Measurements from ENCODE around the gene SELENOI.

Gene SELENOI

DNA sequence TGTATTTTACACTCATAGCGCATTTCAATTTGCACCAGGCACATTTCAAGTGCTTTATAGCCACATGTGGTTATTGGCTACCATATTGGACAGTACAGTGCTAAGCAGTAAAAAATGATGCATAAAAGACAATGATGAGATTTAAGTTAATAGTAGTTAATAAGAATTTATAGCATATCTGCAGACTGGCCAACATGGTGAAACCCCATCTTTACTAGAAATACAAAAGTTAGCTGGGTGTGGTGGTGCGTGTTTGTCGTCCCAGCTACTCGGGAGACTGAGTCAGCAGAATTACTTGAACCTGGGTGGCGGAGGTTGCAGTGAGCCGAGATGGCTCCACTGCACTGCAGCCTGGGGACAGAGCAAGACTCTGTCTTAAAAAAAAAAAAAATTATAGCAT is 65.5 kb downstream of the SELENOI start:
- no peak for DNase-seq (ENCODE audit: low read depth in 2 of 2)

DNA sequence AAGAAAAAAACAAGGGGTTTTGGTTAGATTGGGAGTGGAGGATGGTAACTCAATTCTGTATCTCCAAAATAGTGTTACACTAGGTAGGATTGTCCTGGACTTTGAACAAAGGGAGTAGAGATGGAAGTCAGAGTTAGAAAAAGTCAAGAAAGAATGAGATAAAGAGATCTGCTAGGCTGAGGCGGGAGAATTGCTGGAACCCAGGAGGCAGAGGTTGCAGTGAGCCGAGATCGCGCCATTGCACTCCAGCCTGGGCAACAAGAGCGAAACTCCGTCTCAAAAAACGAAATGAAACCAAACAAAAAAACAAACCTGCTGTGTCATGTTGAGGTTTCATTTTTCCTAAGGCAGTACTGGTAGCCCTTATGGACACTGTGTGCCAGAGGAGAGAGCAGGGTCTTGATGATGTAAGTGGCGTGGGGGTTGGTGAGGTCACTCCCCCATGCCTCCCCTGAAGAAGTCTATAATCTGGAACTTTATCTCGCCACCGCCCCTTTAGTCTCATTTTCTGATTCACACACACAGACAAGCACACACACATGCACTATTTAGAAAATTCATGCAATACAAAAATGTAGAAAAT is 66.2 kb downstream of the SELENOI start:
- DNase-seq (ENCODE audit: low read depth in 2 of 2) = peak in 1 of 2 donors; percentile 3

DNA sequence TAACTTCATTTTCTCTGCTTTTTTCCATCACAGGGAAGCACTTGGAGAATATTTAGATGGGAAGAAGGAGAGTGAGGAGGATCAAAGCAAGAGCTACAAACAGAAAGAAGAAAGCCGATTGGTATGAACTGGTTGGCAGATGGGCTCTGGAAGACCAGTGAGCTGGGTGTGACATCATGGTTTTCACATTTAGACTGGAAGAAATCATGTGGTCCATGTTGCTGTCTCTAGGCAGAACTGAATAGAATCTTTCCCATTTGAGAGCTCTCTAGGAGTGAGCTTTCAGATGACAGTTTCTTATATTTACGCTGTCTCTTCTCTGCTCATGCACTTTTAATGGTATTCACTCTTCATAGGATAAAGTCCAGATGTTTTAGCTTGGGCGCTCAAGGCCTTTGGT is 68.4 kb downstream of the SELENOI start:
- DNase-seq (ENCODE audit: low read depth in 2 of 2) = no peak

DNA sequence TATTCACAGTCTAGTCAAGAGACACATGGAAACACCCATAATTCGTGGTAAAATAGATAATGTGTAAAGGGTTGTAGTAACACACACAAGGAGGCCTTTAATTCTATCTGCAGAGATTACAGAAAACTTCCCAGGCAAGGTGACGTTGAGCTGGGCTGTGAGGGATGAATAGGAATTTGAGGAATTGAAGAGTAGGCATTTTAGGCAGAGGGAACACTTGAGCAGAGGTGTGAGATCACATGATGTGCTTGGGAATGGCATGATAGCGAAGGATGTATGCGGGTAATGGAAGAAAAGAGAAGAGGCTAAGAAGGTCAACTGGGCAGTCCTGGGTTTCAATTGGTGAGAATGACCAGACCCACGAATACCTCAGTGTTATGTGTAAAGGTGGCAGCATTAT is 76.0 kb downstream of the SELENOI start:
- no peak for DNase-seq (ENCODE audit: low read depth in 2 of 2)

DNA sequence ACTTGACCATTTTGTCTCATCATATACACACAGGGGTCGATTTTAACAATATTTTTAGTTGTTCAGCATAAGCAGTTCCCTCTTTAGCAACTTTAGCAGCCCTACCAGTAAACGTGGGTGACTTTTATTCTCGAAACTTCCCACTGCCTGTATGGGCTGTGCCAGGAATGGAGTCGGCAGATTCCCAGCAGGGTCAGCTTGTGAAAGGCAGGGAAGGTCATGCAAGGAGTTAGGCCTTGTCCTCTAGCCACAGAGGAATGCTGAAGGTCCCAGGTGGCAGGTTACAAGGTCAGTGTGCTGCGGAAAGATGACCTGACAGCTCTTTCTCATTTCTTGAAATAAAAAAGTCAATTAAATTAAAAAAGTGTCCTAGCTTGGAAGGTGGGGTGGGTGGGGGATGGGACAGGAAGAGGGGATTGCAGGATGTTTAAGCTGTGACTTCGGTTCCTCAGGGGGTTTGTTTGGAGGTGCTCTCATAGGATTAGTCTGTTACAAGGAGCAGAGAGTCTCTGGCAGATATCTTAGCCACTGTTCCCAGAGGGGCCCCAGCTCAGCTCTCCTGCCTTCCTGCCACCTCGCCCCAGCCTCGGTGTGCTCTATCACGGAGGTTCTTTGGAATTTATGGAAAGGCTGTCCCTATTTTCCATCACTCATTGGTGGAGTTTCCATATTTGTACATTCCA is 77.1 kb downstream of the SELENOI start:
- DNase-seq (ENCODE audit: low read depth in 2 of 2) = no peak

DNA sequence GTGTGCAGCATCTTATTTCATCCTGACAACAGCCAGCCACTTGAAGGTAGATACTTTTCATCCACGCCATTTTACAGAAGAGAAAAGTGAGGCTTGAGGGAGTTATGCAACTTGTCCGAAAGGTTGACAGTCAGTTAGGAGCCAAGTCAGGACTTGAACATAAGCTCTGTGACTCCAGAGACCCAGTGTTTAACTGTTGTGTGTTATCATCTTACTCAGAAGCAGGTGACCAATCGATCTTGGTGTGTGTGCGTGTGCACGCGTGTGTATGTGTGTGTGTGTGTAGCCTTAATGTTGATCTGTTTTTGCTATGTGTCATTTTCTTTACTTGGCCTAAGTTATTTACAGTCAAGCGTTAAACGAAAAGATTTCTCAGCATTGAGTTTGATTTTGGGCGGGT is 77.8 kb downstream of the SELENOI start:
- DNase-seq (ENCODE audit: low read depth in 2 of 2) = no peak

DNA sequence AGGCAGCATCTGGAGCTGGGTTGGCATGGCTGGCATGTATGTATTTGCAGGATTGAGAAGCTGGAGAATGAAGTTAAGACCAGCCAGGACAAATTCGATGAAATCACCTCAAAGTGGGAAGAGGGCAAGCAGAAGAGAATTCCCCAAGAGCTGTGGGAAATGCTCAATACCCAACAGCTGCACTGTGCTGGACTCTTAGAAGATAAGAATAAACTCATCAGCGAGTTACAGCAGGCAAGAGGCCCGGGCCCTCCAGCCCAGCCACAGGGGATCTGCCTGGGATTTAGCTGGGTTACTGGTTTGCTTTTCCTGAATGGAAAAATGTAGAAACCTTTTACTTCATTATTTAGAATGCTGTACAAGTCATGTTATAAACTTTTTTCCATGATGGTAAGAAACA is 78.3 kb downstream of the SELENOI start:
- DNase-seq (ENCODE audit: low read depth in 2 of 2) = no peak

DNA sequence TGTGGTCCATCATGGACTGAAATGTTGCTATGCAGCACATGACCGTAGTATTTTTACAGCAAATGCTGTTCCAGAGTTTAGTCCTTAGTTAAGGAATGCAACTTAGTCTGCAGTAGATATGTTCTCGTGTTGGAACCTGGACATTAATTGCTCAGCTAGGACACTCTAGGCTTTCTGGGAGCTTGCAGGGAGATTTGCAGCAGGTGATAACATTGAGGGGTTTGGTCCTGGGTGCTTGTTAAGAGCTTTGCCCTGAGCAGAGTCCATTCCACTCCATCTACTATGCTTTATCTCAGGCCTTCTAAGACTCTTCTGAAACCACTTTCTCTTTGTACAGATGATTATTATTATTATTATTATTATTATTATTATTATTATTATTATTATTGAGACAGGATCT is 82.9 kb downstream of the SELENOI start:
- no peak for DNase-seq (ENCODE audit: low read depth in 2 of 2)

DNA sequence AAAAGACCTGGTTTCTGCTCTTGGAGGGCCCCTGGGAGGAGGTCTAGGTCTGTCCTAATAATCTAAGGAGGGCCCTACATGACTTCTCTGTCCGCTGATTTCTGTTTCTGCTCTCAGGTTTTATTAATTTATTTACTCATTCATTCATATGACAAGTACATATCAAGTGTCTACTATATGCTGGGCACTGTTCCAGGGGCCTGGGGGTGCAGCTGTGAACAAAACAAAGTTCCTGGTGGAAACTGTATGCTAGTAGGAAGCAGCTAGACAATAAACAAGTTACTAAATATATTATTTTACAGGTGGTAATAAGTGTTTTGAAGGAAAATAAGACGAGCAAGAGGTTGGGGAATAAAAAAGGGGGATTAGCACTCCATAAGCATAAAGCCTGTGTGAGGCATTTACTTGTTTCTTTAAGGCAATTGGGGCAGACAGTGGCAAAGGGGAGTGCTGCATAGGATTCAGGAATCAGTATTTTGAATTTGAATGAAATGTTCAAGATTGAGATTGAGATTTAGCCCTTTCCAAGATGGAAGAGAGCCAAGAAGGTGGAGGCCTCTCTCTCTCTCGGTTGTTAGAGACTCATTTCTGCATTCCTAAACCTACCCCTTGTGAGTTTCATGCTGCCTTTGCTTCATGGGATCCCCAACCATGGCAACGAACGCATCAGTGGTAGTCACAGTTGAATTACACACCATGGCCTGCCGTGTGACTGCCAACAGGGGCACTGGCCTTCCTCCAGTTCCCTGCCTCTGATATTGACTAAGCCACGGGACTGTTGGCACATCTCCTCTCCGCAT is 84.0 kb downstream of the SELENOI start:
- DNase-seq (ENCODE audit: low read depth in 2 of 2) = no peak

DNA sequence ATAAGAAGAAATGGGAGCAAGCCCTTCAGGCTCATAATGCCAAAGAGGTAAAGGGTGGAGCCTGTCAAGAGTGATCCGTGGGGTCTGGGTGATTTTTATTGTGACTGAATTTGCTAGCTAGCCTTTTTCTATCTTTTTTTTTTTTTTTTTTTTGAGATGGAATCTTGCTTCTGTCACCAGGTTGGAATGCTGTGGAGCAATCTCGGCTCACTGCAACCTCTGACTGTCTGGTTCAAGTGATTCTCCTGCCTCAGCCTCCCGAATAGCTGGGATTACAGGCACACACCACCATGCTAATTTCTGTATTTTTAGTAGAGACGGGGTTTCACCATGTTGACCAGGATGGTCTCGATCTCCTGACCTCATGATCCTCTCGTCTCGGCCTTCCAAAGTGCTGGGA is 84.9 kb downstream of the SELENOI start:
- DNase-seq (ENCODE audit: low read depth in 2 of 2) = no peak

DNA sequence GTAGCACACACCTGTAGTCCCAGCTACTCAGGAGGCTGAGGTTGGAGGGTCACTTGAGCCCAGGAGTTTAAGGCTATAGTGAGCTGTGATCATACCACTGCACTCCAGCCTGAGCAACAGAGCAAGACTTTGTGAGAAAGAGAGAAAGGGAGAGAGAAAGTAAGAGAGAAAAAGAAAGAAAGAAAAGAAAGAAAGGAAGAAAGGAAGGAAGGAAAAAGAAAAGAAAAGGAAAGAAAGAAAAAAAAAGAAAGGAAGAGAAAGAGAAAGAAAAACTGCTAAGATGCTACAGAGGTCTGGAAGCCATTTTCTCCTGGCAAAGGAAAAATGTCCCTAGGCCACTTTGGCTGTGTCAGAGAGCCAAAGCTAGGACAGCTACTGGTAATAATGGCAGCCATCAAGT is 86.4 kb downstream of the SELENOI start:
- no peak for DNase-seq (ENCODE audit: low read depth in 2 of 2)

DNA sequence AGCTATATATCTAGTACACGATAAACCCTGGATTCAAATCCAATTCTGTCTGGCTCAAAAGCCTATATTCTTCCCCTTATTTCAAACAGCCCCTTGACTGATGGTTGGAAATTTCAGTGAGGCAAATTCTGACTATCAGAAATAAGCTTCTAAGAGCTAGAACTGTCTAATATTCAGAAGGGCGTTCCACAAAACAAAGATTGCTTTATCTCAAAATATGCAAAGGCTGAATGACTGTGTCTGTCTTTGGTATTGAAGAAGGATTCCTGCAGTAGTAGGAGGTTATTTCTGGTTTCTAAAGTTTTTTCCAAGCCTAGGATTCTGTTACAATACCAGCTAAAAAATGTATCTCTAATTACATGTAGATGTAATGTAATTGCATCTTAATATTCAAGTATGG is 86.9 kb downstream of the SELENOI start:
- no peak for DNase-seq (ENCODE audit: low read depth in 2 of 2)

DNA sequence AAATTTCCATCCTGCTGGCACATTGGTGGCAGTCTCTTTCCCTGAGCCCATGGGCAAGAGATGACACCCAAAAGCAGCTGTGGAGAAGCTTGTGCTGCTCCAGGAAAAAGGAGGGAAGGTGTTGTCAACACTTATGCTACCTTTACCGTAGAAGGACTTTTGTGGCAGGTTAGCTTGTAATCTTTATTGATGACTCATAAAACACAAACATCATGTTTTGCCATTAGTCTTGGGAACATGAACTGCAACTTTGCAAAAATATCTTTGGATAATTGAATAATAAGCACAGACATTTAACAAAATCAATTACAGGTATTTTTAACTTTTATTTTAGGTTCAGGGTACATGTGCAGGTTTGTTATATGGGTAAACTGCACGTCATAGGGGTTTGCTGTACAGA is 89.2 kb downstream of the SELENOI start:
- DNase-seq (ENCODE audit: low read depth in 2 of 2) = no peak

DNA sequence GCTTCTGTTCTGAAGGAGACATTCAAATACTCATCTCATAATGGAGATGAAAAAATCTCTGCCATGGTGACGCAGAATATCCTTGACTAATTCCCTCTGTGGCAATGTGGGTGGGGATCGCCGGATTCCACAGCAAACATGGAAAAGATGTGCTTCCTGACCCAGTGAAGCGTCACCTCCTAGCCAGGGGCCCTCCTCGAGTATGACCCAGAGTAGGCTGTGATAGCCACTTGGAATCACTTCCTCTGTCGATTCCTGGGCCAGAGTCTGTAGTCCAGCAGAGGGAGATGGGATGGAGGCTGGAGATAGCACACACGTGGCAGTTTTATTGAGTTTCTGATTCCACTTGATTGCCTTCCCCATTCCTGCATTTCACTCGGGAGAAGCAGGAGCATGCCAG is 92.6 kb downstream of the SELENOI start:
- DNase-seq (ENCODE audit: low read depth in 2 of 2) = no peak

DNA sequence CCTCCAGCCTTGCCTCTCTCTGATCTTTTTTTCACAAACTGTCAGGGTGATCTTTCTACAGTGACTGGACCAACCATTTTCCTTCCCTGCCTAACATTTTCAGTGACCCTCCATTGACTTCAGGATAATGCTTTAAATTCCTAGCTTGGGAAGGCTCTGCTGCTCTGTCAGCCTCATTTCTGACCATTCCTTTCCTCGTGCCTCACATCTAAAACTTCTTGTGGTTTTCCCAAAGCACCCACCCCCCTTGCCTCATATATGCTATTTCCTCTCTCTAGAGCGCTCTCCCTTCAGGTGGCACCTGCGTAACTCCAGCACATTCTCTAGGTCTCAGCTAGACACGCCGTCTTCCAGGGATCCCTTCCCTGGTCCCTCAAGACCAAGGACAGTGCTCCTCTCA is 93.0 kb downstream of the SELENOI start:
- no peak for DNase-seq (ENCODE audit: low read depth in 2 of 2)

DNA sequence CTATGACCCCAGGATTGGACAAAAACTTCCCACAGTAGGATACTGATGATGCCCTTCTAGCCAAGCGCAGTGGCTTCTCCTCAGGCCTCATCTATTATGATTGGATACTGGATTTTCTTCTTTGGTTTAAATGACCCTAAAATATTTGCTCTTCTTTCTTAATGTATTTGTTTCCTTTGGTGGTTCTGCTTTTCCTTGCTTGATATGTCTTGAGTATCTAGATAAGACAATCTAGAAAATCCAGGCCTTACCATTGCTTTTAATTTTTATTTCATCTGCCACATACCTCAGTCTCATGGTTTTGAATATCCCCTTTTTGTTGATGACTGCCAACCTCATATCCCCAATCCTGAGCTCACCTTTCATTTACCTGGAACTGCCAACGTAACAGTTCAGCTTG is 96.4 kb downstream of the SELENOI start:
- DNase-seq (ENCODE audit: low read depth in 2 of 2) = no peak

DNA sequence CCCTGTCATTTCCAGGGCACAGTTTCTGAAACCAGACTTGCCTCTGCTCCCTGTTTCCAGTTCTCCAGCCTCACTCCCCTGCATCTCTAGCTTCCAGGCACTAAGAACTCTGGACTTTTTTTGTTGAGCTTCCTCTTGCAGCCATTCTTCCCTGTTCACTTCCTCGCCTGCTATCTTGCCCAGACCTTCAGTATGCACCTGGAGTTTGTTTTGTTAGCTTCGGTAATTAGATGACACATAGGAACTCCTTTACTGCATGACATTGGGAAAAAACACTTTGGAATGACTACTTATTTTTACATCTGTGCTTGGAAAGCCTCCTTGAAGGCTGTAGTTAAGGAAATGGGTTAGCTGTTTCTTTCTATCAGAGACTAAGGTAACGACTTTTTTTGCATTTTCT is 96.8 kb downstream of the SELENOI start:
- no peak for DNase-seq (ENCODE audit: low read depth in 2 of 2)

DNA sequence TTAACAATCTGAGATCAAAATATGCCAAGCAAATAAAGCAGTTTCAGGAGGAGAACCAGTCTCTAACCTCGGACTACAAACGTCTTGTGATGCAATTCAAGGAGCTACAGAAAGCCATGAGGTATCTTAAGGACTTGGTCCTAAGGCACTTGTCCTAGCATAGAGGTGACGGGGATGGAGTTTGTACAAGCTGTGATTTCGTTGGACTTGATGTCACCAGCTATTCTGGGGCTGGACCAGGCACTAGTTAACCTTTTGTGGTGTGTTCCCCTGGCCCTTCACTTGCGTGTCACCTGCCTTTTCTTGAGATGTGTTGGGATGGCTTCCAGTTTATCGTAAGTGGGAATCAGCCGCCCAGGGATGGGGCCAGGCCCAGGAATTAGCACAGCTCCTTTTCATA is 98.3 kb downstream of the SELENOI start:
- DNase-seq (ENCODE audit: low read depth in 2 of 2) = no peak
